IMR-90 (cell line): Measurements from ENCODE around the gene SPAG16. TPM values are rescaled to one million over a fixed set of nuclear protein-coding genes. Genes with fewer than 3 reads are reported as not detected.

Source experiments
- ATAC-seq: fragments of 200-7000 bp; cut with Tn5 transposase; 2 replicates; pipeline ENCODE4 v1.9.1; 2020; ENCODE audit warnings: low read depth, mild to moderate bottlenecking, moderate library complexity
- BruUV-seq: library from RNA; stranded (reverse); fragments of 400-500 nt; replicated peaks from 2 replicates; lab custom pipeline; 2021; lab: Mats Ljungman, UMichigan
- CTCF ChIA-PET: fragments of 300-600 bp; formaldehyde crosslinking; extraction: SDS; loops from one replicate; lab custom pipeline; 2021; ENCODE audit warnings: antibody characterized with exemption; lab: Yijun Ruan, JAX
- POLR2A ChIA-PET: fragments of 300-600 bp; sonication (Branson Sonifier 250); formaldehyde crosslinking; loops from one replicate; lab custom pipeline; 2022; ENCODE audit warnings: antibody characterized with exemption; ENCODE audit not compliant: unreplicated experiment; lab: Charles Lee
- DNase-seq: peaks from one replicate; pipeline ENCODE4 v3.0.0; 2013
- H2AFZ ChIP-seq: replicated peaks from 2 replicates; pipeline ENCODE3; 2013; ENCODE audit warnings: low read length, mild to moderate bottlenecking; ENCODE audit not compliant: poor library complexity
- H2AK5ac ChIP-seq: 2 replicates; pipeline ENCODE4 v1.6.1; 2013; ENCODE audit warnings: low read depth, low read length, inconsistent platforms
- H2AK9ac ChIP-seq: replicated peaks from 2 replicates; pipeline ENCODE3; 2013; ENCODE audit warnings: mild to moderate bottlenecking, low read depth, low read length, moderate library complexity; ENCODE audit not compliant: poor library complexity
- H2BK120ac ChIP-seq: 2 replicates; pipeline ENCODE4 v1.6.1; 2013; ENCODE audit warnings: low read depth, low read length, inconsistent platforms
- H2BK15ac ChIP-seq: 3 replicates; pipeline ENCODE4 v1.6.1; 2013; ENCODE audit warnings: low read depth, low read length, inconsistent platforms
- H2BK20ac ChIP-seq: 2 replicates; pipeline ENCODE4 v1.6.1; 2013; ENCODE audit warnings: low read depth, mild to moderate bottlenecking, inconsistent platforms, low read length, moderate library complexity
- H2BK5ac ChIP-seq: 2 replicates; pipeline ENCODE4 v1.6.1; 2013; ENCODE audit warnings: mild to moderate bottlenecking, low read depth, low read length, inconsistent platforms; ENCODE audit not compliant: poor library complexity, severe bottlenecking
- H3K14ac ChIP-seq: replicated peaks from 2 replicates; pipeline ENCODE4 v1.6.1; 2013; ENCODE audit warnings: low read depth, low read length, inconsistent platforms
- H3K18ac ChIP-seq: 2 replicates; pipeline ENCODE4 v1.6.1; 2013; ENCODE audit warnings: low read depth, low read length, control low read depth
- H3K23ac ChIP-seq: 2 replicates; pipeline ENCODE4 v1.6.1; 2013; ENCODE audit warnings: low read depth, low read length, inconsistent platforms
- H3K27ac ChIP-seq: 2 replicates; pipeline ENCODE4 v1.5.1; 2013; ENCODE audit warnings: mild to moderate bottlenecking, control low read depth, low read length; ENCODE audit not compliant: insufficient read depth
- H3K27me3 ChIP-seq: 2 replicates; pipeline ENCODE4 v1.6.1; 2013; ENCODE audit warnings: low read length; ENCODE audit not compliant: control insufficient read depth, insufficient read depth
- H3K36me3 ChIP-seq: 2 replicates; pipeline ENCODE4 v1.6.1; 2013; ENCODE audit warnings: low read length, mixed read lengths; ENCODE audit not compliant: control insufficient read depth, insufficient read depth
- H3K4ac ChIP-seq: 2 replicates; pipeline ENCODE4 v1.6.1; 2013; ENCODE audit warnings: low read depth, low read length, inconsistent platforms
- H3K4me1 ChIP-seq: 2 replicates; pipeline ENCODE4 v1.6.1; 2013; ENCODE audit warnings: low read length, mixed read lengths; ENCODE audit not compliant: control insufficient read depth, insufficient read depth
- H3K4me2 ChIP-seq: 2 replicates; pipeline ENCODE4 v1.6.1; 2013; ENCODE audit warnings: low read depth, mild to moderate bottlenecking, control low read depth, low read length, moderate library complexity
- H3K4me3 ChIP-seq: 2 replicates; pipeline ENCODE4 v1.5.1; 2013; ENCODE audit warnings: low read depth, mild to moderate bottlenecking, control low read depth, low read length, moderate library complexity; ENCODE audit not compliant: insufficient read depth
- H3K56ac ChIP-seq: 2 replicates; pipeline ENCODE4 v1.6.1; 2013; ENCODE audit warnings: low read length, inconsistent platforms; ENCODE audit not compliant: insufficient read depth; ENCODE audit errors: extremely low read depth
- H3K79me1 ChIP-seq, 2 experiments: 2 replicates each; pipeline ENCODE4 v1.6.1; 2013; ENCODE audit warnings: low read length in 2 of 2, inconsistent platforms in 1 of 2, low read depth in 1 of 2
- H3K9ac ChIP-seq: 2 replicates; pipeline ENCODE4 v1.6.1; 2013; ENCODE audit warnings: low read depth, low read length, control low read depth
- H3K9me1 ChIP-seq: 2 replicates; pipeline ENCODE4 v1.6.1; 2013; ENCODE audit warnings: low read length, inconsistent platforms; ENCODE audit not compliant: insufficient read depth
- H3K9me3 ChIP-seq: 2 replicates; pipeline ENCODE4 v1.6.1; 2013; ENCODE audit warnings: low read length; ENCODE audit not compliant: control insufficient read depth, insufficient read depth
- H4K20me1 ChIP-seq: 2 replicates; pipeline ENCODE4 v1.6.1; 2013; ENCODE audit warnings: low read length, inconsistent platforms; ENCODE audit not compliant: insufficient read depth
- H4K5ac ChIP-seq: 2 replicates; pipeline ENCODE4 v1.6.1; 2013; ENCODE audit warnings: mild to moderate bottlenecking, low read depth, low read length, control low read depth
- H4K8ac ChIP-seq, 2 experiments: 2 replicates each; pipeline ENCODE4 v1.6.1; 2013; ENCODE audit warnings: low read depth in 2 of 2, low read length in 2 of 2, control low read depth in 1 of 2, inconsistent platforms in 1 of 2
- H4K91ac ChIP-seq: 2 replicates; pipeline ENCODE4 v1.6.1; 2013; ENCODE audit warnings: low read depth, low read length, inconsistent platforms; ENCODE audit not compliant: insufficient read depth
- BHLHE40 ChIP-seq: fragments of 150-350 bp; IDR thresholded peaks from 2 replicates; pipeline ENCODE4 v1.6.1; 2016; ENCODE audit warnings: mild to moderate bottlenecking, low read depth, low read length
- CEBPB ChIP-seq: IDR thresholded peaks from 2 replicates; pipeline ENCODE4 v1.6.1; 2012; ENCODE audit warnings: low read depth, low read length, improper control_type of control experiment
- CHD1 ChIP-seq: IDR thresholded peaks from 2 replicates; pipeline ENCODE4 v1.6.1; 2012; ENCODE audit warnings: low read depth, low read length, improper control_type of control experiment
- FOS ChIP-seq: fragments of 150-350 bp; IDR thresholded peaks from 2 replicates; pipeline ENCODE4 v1.6.1; 2016; ENCODE audit warnings: low read depth, low read length
- MXI1 ChIP-seq: IDR thresholded peaks from 2 replicates; pipeline ENCODE4 v1.6.1; 2012; ENCODE audit warnings: low read depth, mild to moderate bottlenecking, low read length, moderate library complexity, borderline replicate concordance
- POLR2A ChIP-seq: IDR thresholded peaks from 2 replicates; pipeline ENCODE4 v1.6.1; 2012; ENCODE audit warnings: mild to moderate bottlenecking, low read depth, low read length
- RAD21 ChIP-seq: IDR thresholded peaks from 2 replicates; pipeline ENCODE4 v1.6.1; 2012; ENCODE audit warnings: low read length, improper control_type of control experiment
- RFX5 ChIP-seq: IDR thresholded peaks from 2 replicates; pipeline ENCODE4 v1.8.0; 2012; ENCODE audit warnings: low read depth, mild to moderate bottlenecking, low read length, moderate library complexity
- WGBS, 2 experiments: methylation state at CpG; one replicate each; pipeline versions ENCODE4 v1.1.5 to v1.1.7; 2013; ENCODE audit warnings: missing lambda C conversion rate in 2 of 2; ENCODE audit not compliant: insufficient read length in 1 of 2; ENCODE audit errors: extremely low coverage in 2 of 2; 5-methylcytosine and 5-hydroxymethylcytosine counted together
- dilution Hi-C: fragments of 300-500 bp; cut with HindIII; formaldehyde crosslinking; loops from one replicate; pipeline ENCODE4 v1.14.3; 2018; ENCODE audit warnings: low sequenced_read_pairs; ENCODE audit not compliant: unreplicated experiment
- in situ Hi-C: fragments of 300-500 bp; cut with MboI; formaldehyde crosslinking; loops from 3 replicates; pipeline ENCODE4 v1.14.3; 2019; ENCODE audit warnings: low sequenced_read_pairs, inconsistent platforms, mixed read lengths
- intact Hi-C: fragments of 100-400 bp; cut with micrococcal nuclease; formaldehyde crosslinking; loops from 2 replicates; pipeline ENCODE4 v1.10.0; 2022
- polyA plus RNA-seq, 3 experiments: library from polyadenylated mRNA; depleted of rRNA; stranded (reverse); fragments of >200 nt; gene quantifications; 2 replicates each; pipeline ENCODE4 v1.2.3, GENCODE V29; 2012; ENCODE audit warnings: low replicate concordance in 1 of 3
- total RNA-seq: library from RNA; depleted of rRNA; stranded (reverse); fragments of >200 nt; gene quantifications from 2 replicates; pipeline ENCODE4 v1.2.3, GENCODE V29; 2012
- TF ChIP-seq, protein P1 (sequence below): fragments of 150-350 bp; IDR thresholded peaks from 2 replicates; pipeline ENCODE4 v1.6.1; 2016; ENCODE audit warnings: low read depth, mild to moderate bottlenecking, low read length, moderate library complexity, borderline replicate concordance

SPAG16 gene
- total and polyA plus RNA-seq, 2 of the 4 experiments (the other 2 are of a cell fraction) = 7.3 to 13.5 TPM

DNA sequence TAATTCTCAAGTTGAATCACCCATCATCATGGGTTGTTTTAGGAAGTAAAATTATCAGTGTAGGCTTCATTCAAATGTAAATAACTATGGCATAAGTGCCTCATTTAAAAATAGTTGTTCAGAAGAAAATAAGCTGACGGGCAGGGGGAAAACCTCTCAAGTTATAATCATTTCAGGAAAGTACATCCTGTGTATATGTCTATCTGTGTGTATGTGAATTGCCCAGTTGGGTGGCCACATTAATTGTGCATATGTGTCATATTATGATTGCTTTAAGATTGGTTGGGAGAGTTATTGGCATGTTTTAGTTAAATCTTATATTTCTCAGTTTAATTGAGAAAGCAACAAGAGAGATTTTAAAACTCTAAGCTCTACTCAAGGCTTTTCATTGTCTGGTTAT is 843.8 kb downstream of the SPAG16 start:
- intact Hi-C loops = no loop called here
- no peak for TF ChIP-seq POLR2A
- TF ChIP-seq CEBPB = no peak
- TF ChIP-seq, protein P1, sequence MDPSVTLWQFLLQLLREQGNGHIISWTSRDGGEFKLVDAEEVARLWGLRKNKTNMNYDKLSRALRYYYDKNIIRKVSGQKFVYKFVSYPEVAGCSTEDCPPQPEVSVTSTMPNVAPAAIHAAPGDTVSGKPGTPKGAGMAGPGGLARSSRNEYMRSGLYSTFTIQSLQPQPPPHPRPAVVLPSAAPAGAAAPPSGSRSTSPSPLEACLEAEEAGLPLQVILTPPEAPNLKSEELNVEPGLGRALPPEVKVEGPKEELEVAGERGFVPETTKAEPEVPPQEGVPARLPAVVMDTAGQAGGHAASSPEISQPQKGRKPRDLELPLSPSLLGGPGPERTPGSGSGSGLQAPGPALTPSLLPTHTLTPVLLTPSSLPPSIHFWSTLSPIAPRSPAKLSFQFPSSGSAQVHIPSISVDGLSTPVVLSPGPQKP = no peak
- TF ChIP-seq RAD21 = no peak
- TF ChIP-seq BHLHE40 = no peak
- TF ChIP-seq RFX5 = no peak
- TF ChIP-seq FOS = no peak
- TF ChIP-seq CHD1 = no peak
- no peak for TF ChIP-seq MXI1
- no peaks in the 10 kb centered on the region for H3K9me1 ChIP-seq

More for the DNA sequence above, 843.8 kb downstream of the SPAG16 start:
- Histone ChIP-seq H4K8ac (no peak overlapping the region; a peak in 1 of 4 replicates), H3K56ac (no peak overlapping the region), H2BK5ac (no peak overlapping the region), H3K36me3 (no peaks in the 10 kb centered on the region), H3K23ac (no peak overlapping the region), H2AFZ (no peak overlapping the region), H2BK120ac (no peak overlapping the region), H4K91ac (no peak overlapping the region), H3K18ac (no peak overlapping the region), H2AK5ac (no peak overlapping the region), H3K9me3 (no peaks in the 10 kb centered on the region), H2AK9ac (no peak overlapping the region), H4K5ac (no peak overlapping the region), H3K79me1 (no peaks in the 10 kb centered on the region), H3K4me2 (no peak overlapping the region), H2BK20ac (no peak overlapping the region), H4K20me1 (no peaks in the 10 kb centered on the region), H3K27me3 (no peaks in the 10 kb centered on the region), H3K14ac (no peak overlapping the region), H3K9ac (no peak overlapping the region), H2BK15ac (no peak overlapping the region), H3K4me1 (peaks cover 1% of the 10 kb centered on the region; the same call in 1 of the 2 replicates), H3K27ac (no peak overlapping the region), H3K4ac (no peak overlapping the region), H3K4me3 (no peak overlapping the region)
- no peak for DNase-seq
- in situ Hi-C loops (no loop called here), dilution Hi-C loops (no loop called here)
- WGBS, 2 experiments = no CpG with 5 or more reads among the region's 1 CpG
- CTCF ChIA-PET = interaction anchor here (1.4 kb wide), 1 partner anchor 11 kb away, joined by 3 read pairs; no protein-coding TSS in a partner anchor
- BruUV-seq = no TSS peak
- POLR2A ChIA-PET = no interaction called here
- no peak for ATAC-seq
